ENCODE data around the gene SEMA5A.

SEMA5A gene

DNA sequence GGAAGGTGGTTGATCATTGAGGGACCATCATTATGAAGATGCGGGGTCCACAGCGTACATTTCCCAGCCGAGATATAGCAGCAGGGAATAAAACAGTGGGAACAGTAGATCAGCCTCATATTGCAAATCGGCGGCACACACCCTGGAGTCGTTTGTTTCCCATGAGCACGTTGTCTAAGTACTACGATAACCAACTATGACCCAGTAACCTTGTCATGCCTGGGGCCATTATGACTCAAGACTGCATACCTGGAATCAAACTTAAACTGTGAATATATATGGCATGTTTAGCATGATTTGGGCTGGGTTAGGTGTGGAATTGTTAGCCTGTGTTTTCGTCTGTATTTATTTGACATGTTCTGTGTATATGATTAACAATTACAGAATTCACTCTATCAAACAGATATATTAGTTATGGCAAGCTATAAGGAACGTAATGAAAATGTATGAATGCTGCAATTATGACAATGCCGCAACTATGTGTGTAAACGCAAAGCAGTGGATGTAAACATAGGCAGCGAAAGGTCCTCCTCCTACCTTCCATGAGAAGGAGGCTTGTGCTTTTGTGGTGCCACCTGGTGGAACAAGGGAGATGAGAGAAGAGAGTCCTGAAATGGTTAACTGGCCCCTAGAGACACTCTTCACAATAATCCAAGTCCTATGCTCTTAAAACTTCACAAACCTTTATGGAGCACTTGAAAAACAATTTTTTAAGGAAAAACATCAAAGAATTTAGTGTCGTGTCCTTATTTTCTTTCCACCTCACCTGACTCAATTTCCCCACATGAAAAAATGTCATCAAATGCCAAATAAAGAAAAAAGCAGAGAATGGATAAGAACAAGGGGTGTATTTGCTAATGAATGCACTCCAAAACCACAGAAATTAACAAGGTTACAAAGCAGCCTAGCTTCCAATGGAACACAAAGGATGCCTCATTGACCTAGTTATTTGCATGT lies 47.1 kb downstream of the SEMA5A start:
- no peaks in the 10 kb centered on the region for H3K36me3 ChIP-seq
- H3K9me3 ChIP-seq: no peaks in the 10 kb centered on the region
- H3K27me3 ChIP-seq: no peaks in the 10 kb centered on the region
- TF ChIP-seq CTCF (IDR thresholded peaks at IDR 0.05; ENCODE audit: low read depth, low read length): peak; percentile 40
- DNase-seq: peak; percentile 23
- H3K4me3 ChIP-seq (ENCODE audit: low read depth, low read length): no peak overlapping the region
- H3K4me1 ChIP-seq: no peaks in the 10 kb centered on the region

DNA sequence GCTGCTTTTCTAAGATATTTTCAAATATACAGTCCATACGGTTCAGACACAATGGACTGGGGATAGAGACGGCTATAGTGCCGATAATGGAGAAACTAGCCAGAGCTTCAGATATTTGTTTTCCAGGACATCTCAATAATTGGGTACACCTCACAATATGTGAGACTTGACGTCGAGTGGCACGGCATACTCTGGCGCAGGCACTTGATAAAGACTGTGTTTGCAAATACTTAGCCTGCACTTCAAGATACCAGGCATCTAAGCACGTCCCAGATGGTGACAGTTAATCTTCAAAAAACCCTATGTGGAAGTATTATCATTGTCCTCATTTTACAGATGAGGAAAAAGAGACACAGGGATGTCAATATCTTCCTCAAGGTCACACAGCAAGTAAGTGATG lies 48.5 kb downstream of the SEMA5A start:
- DNase-seq: no peak
- Histone ChIP-seq H3K9me3 (no peaks in the 10 kb centered on the region), H3K4me1 (no peaks in the 10 kb centered on the region), H3K4me3 (ENCODE audit: low read depth, low read length) (no peak overlapping the region), H3K27me3 (no peaks in the 10 kb centered on the region), H3K36me3 (no peaks in the 10 kb centered on the region)
- no peak for TF ChIP-seq CTCF (IDR thresholded peaks at IDR 0.05; ENCODE audit: low read depth, low read length)

DNA sequence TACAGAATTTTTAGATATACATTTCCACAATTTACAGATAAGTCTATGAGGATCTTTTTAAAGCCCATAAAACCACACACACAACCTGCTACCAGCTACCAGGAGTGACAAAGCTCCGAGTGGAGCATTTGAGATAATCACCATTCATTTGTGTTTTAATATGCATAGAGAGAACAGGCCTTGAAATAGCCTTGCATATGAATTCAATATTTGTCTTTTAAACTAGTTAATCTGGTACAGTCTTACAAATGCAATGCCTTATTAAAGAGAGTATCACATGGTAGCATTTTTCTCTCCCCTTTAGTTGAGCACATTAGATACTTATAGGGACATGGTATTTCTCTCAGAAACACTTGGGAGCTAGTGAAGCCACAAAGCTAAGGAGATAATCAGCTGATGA lies 49.1 kb downstream of the SEMA5A start:
- Histone ChIP-seq H3K9me3 (no peaks in the 10 kb centered on the region), H3K27me3 (no peaks in the 10 kb centered on the region), H3K4me3 (ENCODE audit: low read depth, low read length) (no peak overlapping the region), H3K36me3 (no peaks in the 10 kb centered on the region), H3K4me1 (no peaks in the 10 kb centered on the region)
- no peak for DNase-seq
- TF ChIP-seq CTCF (IDR thresholded peaks at IDR 0.05; ENCODE audit: low read depth, low read length): no peak

- H3K4me1 ChIP-seq: no peaks in the 10 kb centered on the region
- no peaks in the 10 kb centered on the region for H3K27me3 ChIP-seq
- no peak overlapping the region for H3K4me3 ChIP-seq (ENCODE audit: low read depth, low read length)
- no peaks in the 10 kb centered on the region for H3K36me3 ChIP-seq
- no peaks in the 10 kb centered on the region for H3K9me3 ChIP-seq
- no peak for TF ChIP-seq CTCF (IDR thresholded peaks at IDR 0.05; ENCODE audit: low read depth, low read length)
- no peak for DNase-seq
Measured at GRCh38 chr5:9495121-9495520, 50.8 kb downstream of the SEMA5A start.

GRCh38 chr5:9494301-9494700 lies 51.6 kb downstream of the SEMA5A start:
- Histone ChIP-seq H3K27me3 (no peaks in the 10 kb centered on the region), H3K36me3 (no peaks in the 10 kb centered on the region), H3K4me1 (no peaks in the 10 kb centered on the region), H3K9me3 (no peaks in the 10 kb centered on the region), H3K4me3 (ENCODE audit: low read depth, low read length) (no peak overlapping the region)
- DNase-seq: no peak
- no peak for TF ChIP-seq CTCF (IDR thresholded peaks at IDR 0.05; ENCODE audit: low read depth, low read length)

DNA sequence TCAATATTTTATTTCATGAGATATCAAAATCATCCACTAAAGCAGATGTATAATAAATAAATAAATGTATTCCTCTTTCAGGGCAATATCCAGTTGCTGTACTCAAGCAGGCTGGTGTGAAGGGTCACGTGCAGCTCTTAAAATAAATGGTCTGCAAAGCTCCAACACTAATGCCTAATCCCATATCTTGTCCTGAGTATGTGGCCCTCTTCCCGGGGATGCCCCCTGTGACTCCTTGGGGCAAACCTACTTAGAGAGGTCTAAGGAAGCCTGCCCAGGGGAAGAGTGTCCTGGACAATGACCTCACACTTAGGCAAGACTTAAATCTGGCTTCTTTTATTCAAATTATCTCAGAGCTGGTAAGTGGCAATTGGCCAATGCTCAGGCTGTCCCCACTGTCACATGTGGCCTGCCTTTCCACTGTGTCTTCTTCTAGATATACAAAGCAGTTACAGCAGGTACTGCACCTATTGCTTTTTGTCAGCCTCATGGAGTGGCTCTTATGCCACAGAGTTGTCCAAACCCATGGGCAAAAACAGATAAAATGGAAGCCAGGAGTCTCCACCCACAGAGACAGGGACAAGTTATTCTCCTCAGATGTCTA lies 55.3 kb downstream of the SEMA5A start:
- no peak for TF ChIP-seq CTCF (IDR thresholded peaks at IDR 0.05; ENCODE audit: low read depth, low read length)
- no peak for DNase-seq
- Histone ChIP-seq H3K9me3 (no peaks in the 10 kb centered on the region), H3K4me1 (no peaks in the 10 kb centered on the region), H3K27me3 (no peaks in the 10 kb centered on the region), H3K4me3 (ENCODE audit: low read depth, low read length) (no peak overlapping the region), H3K36me3 (no peaks in the 10 kb centered on the region)
